HG03045 (cell line): ENCODE measurements around the gene SEC11C.

Source experiments
- ATAC-seq: cut with Tn5 transposase; IDR thresholded peaks from one replicate; pipeline ENCODE4 v1.9.1; 2021; ENCODE audit warnings: mild to moderate bottlenecking, moderate library complexity; ENCODE audit not compliant: unreplicated experiment

SEC11C gene

GRCh38 chr18:59144483-59144882, 4.8 kb downstream of the SEC11C start:
- ATAC-seq = no peak

- ATAC-seq = no peak
These were observed 5.4 kb downstream of the SEC11C start for GRCh38 chr18:59145055-59145454.

- ATAC-seq = no peak
These were observed 8.5 kb downstream of the SEC11C start for GRCh38 chr18:59148192-59148591.

GRCh38 chr18:59149007-59149406, 9.3 kb downstream of the SEC11C start:
- no peak for ATAC-seq

- no peak for ATAC-seq
These were observed 9.7 kb downstream of the SEC11C start for GRCh38 chr18:59149416-59149815.

- no peak for ATAC-seq
These were observed 10.6 kb downstream of the SEC11C start for GRCh38 chr18:59150236-59150635.

- ATAC-seq = no peak
These were observed 15.5 kb downstream of the SEC11C start for GRCh38 chr18:59155153-59155552.

GRCh38 chr18:59156316-59156715, 16.6 kb downstream of the SEC11C start:
- ATAC-seq = no peak

GRCh38 chr18:59159265-59159664, 19.6 kb downstream of the SEC11C start:
- no peak for ATAC-seq

- no peak for ATAC-seq
These were observed 20.3 kb downstream of the SEC11C start for GRCh38 chr18:59159986-59160385.

- no peak for ATAC-seq
These were observed 33.1 kb downstream of the SEC11C start for GRCh38 chr18:59172664-59173249.

- no peak for ATAC-seq
These were observed 37.8 kb downstream of the SEC11C start for GRCh38 chr18:59177485-59177884.

GRCh38 chr18:59180150-59180845, 40.6 kb downstream of the SEC11C start:
- ATAC-seq = no peak

- ATAC-seq = no peak
These were observed 43.0 kb downstream of the SEC11C start for GRCh38 chr18:59182673-59183072.

GRCh38 chr18:59189008-59189407, 49.3 kb downstream of the SEC11C start:
- ATAC-seq = no peak

- ATAC-seq = no peak
These were observed 50.1 kb downstream of the SEC11C start for GRCh38 chr18:59189746-59190145.

- ATAC-seq = no peak
These were observed 56.6 kb downstream of the SEC11C start for GRCh38 chr18:59196161-59196725.

- no peak for ATAC-seq
These were observed 58.0 kb downstream of the SEC11C start for GRCh38 chr18:59197636-59198035.

- ATAC-seq = no peak
These were observed 58.5 kb downstream of the SEC11C start for GRCh38 chr18:59198215-59198614.

- no peak for ATAC-seq
These were observed 61.1 kb downstream of the SEC11C start for GRCh38 chr18:59200787-59201186.

- no peak for ATAC-seq
These were observed 62.7 kb downstream of the SEC11C start for GRCh38 chr18:59202258-59202820.

- ATAC-seq = no peak
These were observed 67.8 kb downstream of the SEC11C start for GRCh38 chr18:59207506-59207905.
